Esophagus muscularis mucosa (tissue), 4 donors: ENCODE measurements around the gene PRSS50.

Experiments used
- EP300 ChIP-seq: sonication (generic); formaldehyde crosslinking; IDR thresholded peaks from one replicate; pipeline ENCODE4 v1.6.1; 2017; ENCODE audit warnings: antibody characterized with exemption
- POLR2A ChIP-seq: fragments of 450-650 bp; IDR thresholded peaks from one replicate; pipeline ENCODE4 v1.6.1; 2017; ENCODE audit warnings: antibody characterized with exemption, moderate library complexity, mild to moderate bottlenecking, low read depth
- POLR2AphosphoS5 ChIP-seq, 2 donors: sonication (generic); formaldehyde crosslinking; IDR thresholded peaks; one replicate each; pipeline ENCODE4 v1.6.1; 2017; ENCODE audit warnings: antibody characterized with exemption in 2 of 2
- TF ChIP-seq, protein P1 (sequence below), 3 experiments: fragments of 200-600 bp in 2 of 3; fragments of 450-650 bp in 1 of 3; sonication (generic) in 2 of 3; IDR thresholded peaks; one replicate each; pipeline ENCODE4 v1.5.1; 2017 to 2019; ENCODE audit warnings: antibody characterized with exemption in 3 of 3, mild to moderate bottlenecking in 2 of 3, moderate library complexity in 1 of 3

DNA sequence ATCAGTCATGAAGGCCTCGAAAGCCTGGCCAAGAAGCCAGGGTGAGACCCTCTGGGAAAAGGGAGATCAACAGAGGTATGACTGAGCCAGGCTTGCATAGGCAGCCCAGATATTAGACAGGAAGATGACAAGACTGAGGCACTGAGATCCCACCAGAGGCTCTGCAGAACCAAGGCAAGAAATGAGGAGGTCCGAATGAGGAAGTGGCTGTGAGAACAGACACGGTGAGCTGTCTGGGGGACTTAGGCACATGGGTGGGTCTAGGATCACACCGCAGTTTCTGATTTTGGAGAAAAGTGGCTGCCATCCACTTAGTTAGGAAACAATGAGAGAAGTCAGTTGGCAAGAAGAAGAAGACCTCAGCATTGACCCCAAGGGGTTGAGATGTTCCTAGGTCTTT lies 31.5 kb upstream of the PRSS50 start:
- TF ChIP-seq, protein P1, sequence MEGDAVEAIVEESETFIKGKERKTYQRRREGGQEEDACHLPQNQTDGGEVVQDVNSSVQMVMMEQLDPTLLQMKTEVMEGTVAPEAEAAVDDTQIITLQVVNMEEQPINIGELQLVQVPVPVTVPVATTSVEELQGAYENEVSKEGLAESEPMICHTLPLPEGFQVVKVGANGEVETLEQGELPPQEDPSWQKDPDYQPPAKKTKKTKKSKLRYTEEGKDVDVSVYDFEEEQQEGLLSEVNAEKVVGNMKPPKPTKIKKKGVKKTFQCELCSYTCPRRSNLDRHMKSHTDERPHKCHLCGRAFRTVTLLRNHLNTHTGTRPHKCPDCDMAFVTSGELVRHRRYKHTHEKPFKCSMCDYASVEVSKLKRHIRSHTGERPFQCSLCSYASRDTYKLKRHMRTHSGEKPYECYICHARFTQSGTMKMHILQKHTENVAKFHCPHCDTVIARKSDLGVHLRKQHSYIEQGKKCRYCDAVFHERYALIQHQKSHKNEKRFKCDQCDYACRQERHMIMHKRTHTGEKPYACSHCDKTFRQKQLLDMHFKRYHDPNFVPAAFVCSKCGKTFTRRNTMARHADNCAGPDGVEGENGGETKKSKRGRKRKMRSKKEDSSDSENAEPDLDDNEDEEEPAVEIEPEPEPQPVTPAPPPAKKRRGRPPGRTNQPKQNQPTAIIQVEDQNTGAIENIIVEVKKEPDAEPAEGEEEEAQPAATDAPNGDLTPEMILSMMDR (IDR thresholded peaks at IDR 0.05), result no peak
- TF ChIP-seq POLR2A (no peak), POLR2AphosphoS5 (IDR thresholded peaks at IDR 0.05) (no peak), EP300 (no peak)
